Common myeloid progenitor, CD34-positive (primary cell): Measurements from ENCODE around the gene COPE.

Experiments used
- CTCF ChIA-PET: fragments of 350-600 bp; sonication (Branson Sonifier 250); formaldehyde crosslinking; loops from one replicate; lab custom pipeline; 2021; ENCODE audit warnings: antibody characterized with exemption; lab: Charles Lee
- POLR2A ChIA-PET: fragments of 350-600 bp; sonication (Branson Sonifier 250); formaldehyde crosslinking; loops from one replicate; lab custom pipeline; 2021; ENCODE audit warnings: antibody characterized with exemption; lab: Charles Lee
- DNase-seq, 3 donors: peaks; one replicate each; pipeline versions ENCODE4 v3.0.0 to v3.0.0-alpha.2; 2013
- H3K27ac ChIP-seq, 2 experiments: 1 replicate in 1 of 2; 2 replicates in 1 of 2; pipeline ENCODE4 v1.7.0; 2013; ENCODE audit warnings: inconsistent platforms in 2 of 2, low read length in 2 of 2, mild to moderate bottlenecking in 2 of 2, low read depth in 1 of 2, moderate library complexity in 1 of 2; ENCODE audit not compliant: severe bottlenecking in 2 of 2, insufficient read depth in 1 of 2, poor library complexity in 1 of 2
- H3K27me3 ChIP-seq, 5 experiments: replicated peaks in 2 of 5; 1 replicate in 3 of 5; 2 replicates in 2 of 5; pipeline versions ENCODE4 v1.6.1 to v1.7.0; 2013; ENCODE audit warnings: low read length in 4 of 5, mild to moderate bottlenecking in 2 of 5, moderate library complexity in 2 of 5, inconsistent platforms in 1 of 5; ENCODE audit not compliant: insufficient read depth in 5 of 5, control insufficient read depth in 4 of 5
- H3K36me3 ChIP-seq, 4 experiments: 1 replicate in 2 of 4; 2 replicates in 2 of 4; pipeline versions ENCODE4 v1.6.1 to v1.7.0; 2013; ENCODE audit warnings: low read length in 3 of 4, control low read depth in 1 of 4, mild to moderate bottlenecking in 1 of 4; ENCODE audit not compliant: control insufficient read depth in 4 of 4, insufficient read depth in 4 of 4
- H3K4me1 ChIP-seq, 4 experiments: 1 replicate in 3 of 4; 2 replicates in 1 of 4; pipeline versions ENCODE4 v1.6.1 to v1.7.1; 2013; ENCODE audit warnings: low read length in 3 of 4, mild to moderate bottlenecking in 3 of 4, control low read depth in 1 of 4, inconsistent platforms in 1 of 4, moderate library complexity in 1 of 4; ENCODE audit not compliant: control insufficient read depth in 4 of 4, insufficient read depth in 4 of 4; ENCODE audit errors: control extremely low read depth in 1 of 4
- H3K4me3 ChIP-seq, 7 experiments: 1 replicate in 4 of 7; 2 replicates in 3 of 7; pipeline versions ENCODE4 v1.5.1 to v1.7.0; 2013; ENCODE audit warnings: mild to moderate bottlenecking in 7 of 7, low read length in 6 of 7, moderate library complexity in 6 of 7, inconsistent platforms in 2 of 7, low read depth in 2 of 7, control low read depth in 1 of 7; ENCODE audit not compliant: insufficient read depth in 4 of 7, control insufficient read depth in 1 of 7; ENCODE audit errors: extremely low read depth in 1 of 7
- H3K9me3 ChIP-seq, 5 experiments: 1 replicate in 4 of 5; 2 replicates in 1 of 5; pipeline versions ENCODE4 v1.6.1 to v1.7.1; 2013; ENCODE audit warnings: low read length in 4 of 5, mild to moderate bottlenecking in 2 of 5, inconsistent platforms in 1 of 5, low read depth in 1 of 5, moderate library complexity in 1 of 5; ENCODE audit not compliant: control insufficient read depth in 4 of 5, insufficient read depth in 2 of 5; ENCODE audit errors: control extremely low read depth in 1 of 5
- WGBS: methylation state at CpG from one replicate; pipeline ENCODE4 v1.1.5; 2013; ENCODE audit not compliant: insufficient coverage; 5-methylcytosine and 5-hydroxymethylcytosine counted together

Gene COPE

DNA sequence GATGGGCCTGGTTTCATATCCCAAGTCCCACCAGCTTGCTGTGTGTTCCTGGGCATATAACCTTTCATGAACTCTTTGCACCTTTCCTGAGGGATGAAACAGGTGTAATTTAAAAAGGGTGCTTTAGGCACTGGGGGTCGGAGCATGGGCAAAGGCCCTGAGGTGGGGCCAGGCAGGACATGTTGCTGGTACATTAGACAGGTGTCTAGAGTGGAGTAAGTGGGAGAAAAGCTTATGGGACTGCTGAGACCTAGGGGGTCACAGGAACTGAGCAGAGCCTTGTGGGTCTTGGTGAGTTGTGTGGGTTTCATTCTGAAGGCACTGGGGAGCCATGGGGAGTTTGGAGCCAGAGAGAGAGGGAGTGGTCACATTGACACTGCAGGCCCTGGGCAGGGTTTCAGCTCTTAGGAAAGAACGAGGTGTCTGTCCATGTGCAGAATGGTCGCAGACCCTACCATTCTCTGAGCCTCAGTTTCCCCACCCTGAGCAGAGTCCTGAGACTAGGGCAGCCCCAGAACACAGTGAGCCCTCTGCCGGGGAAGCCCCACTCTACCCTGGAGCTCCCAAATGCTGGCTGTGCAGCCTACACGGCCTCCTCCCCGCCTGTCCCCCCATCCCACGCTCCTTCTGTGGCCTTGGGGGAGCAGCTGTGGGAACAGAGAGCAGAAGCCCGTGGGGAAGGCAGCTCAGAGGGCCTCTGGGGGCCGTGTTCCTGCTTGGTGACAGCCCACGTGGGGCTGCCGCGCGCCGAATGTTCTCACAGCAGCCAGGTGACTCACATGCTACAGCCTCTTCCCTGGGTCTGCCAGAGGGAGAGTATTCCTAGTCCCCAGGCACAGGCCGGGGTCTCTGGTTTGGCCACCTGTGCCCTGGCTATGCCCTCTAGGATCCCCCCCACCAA is 29.1 kb upstream of the COPE start:
- no peaks in the 10 kb centered on the region for H3K27me3 ChIP-seq
- POLR2A ChIA-PET = interaction anchor here (0.6 kb wide), 1 partner anchor 101 kb away, joined by 3 read pairs; no protein-coding TSS in a partner anchor
- WGBS = 90% methylated on average over 14 of the region's 15 CpGs
- CTCF ChIA-PET = interaction anchor here (0.5 to 1.4 kb wide), 3 partner anchors 7 to 51 kb away, joined by 3 to 6 read pairs (median 5); no protein-coding TSS in a partner anchor
- no peaks in the 10 kb centered on the region for H3K4me1 ChIP-seq
- H3K4me3 ChIP-seq = no peak overlapping the region
- no peak overlapping the region for H3K27ac ChIP-seq
- DNase-seq = no peak
- no peaks in the 10 kb centered on the region for H3K9me3 ChIP-seq
- H3K36me3 ChIP-seq = no peaks in the 10 kb centered on the region

DNA sequence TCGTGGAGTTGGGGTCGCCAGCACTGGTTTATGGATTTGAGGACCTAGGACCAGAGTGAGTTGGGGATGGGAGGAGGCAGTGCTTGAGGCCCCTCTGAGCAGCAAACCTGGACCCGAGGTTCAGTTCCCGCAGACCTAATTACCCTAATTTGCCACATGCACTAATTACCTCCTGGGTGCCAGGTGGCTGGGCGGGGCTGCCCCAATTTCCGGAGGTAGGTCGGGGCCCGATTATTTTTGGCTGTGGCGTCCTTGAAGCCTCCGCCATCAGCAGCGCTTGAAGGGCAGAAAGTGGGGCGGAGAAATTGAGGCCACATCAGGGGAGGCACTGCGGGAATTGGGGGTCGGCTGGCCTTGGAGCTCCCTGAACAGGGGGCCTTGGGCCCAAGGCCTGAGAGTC is 27.7 kb upstream of the COPE start:
- POLR2A ChIA-PET = interaction anchor here (0.7 kb wide), 2 partner anchors 10 to 113 kb away, joined by 3 to 6 read pairs; no protein-coding TSS in a partner anchor
- H3K4me3 ChIP-seq = no peak overlapping the region
- no peaks in the 10 kb centered on the region for H3K9me3 ChIP-seq
- CTCF ChIA-PET = interaction anchor here (1.4 kb wide), 1 partner anchor 9 kb away, joined by 6 read pairs; no protein-coding TSS in a partner anchor
- H3K27ac ChIP-seq = no peak overlapping the region
- no peaks in the 10 kb centered on the region for H3K4me1 ChIP-seq
- H3K27me3 ChIP-seq = peaks cover 0 to 9% (median 0%) of the 10 kb centered on the region in 5 experiments
- DNase-seq = no peak
- 86% methylated on average over 10 of the region's 14 CpGs for WGBS
- H3K36me3 ChIP-seq = no peaks in the 10 kb centered on the region

DNA sequence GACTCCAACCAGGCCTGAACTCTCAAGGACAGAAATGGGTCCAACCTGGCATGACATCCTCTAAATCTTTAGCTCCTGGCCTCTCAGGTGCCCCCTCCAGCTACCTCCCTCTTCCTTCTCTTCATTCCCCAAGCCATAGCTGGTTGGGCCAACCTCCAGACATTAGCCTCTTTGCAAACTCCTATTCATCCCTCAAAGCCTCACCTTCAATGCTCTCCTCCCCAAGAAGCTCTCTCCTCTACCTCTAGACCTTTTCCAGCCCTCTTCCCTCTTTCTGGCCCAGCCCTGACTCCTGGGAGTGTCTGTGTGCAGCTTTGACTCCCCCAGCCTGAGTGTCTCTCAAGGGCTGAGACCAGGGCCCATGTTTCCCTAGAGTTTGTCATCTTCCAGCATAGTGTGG is 27.1 kb upstream of the COPE start:
- Histone ChIP-seq H3K36me3 (no peaks in the 10 kb centered on the region), H3K4me3 (no peak overlapping the region), H3K27me3 (peaks cover 0 to 15% (median 4%) of the 10 kb centered on the region in 5 experiments), H3K27ac (no peak overlapping the region), H3K9me3 (no peaks in the 10 kb centered on the region), H3K4me1 (peaks cover 0 to 5% (median 3%) of the 10 kb centered on the region in 4 experiments)
- POLR2A ChIA-PET = no interaction called here
- DNase-seq = no peak
- CTCF ChIA-PET = no interaction called here

DNA sequence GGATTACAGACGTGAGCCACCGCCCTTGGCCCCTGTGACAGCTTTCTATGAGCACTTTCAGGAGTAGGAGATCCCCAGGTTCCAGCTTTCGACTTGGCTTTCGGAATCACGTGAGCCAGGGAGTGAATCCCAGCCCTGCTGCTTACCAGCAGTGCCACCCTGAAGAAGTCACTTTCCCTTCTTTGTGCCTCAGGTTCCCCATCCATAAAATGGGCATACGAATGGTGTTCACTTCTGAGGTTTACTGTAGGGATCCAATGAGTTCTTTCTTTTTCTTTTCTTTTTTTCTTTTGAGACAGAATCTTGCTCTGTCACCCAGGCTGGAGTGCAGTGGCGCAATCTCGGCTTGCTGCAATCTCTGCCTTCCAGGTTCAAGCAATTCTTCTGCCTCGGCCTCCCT is 26.1 kb upstream of the COPE start:
- Histone ChIP-seq H3K4me3 (no peak overlapping the region), H3K27me3 (peaks cover 0 to 21% (median 9%) of the 10 kb centered on the region in 5 experiments), H3K36me3 (no peaks in the 10 kb centered on the region), H3K4me1 (peaks cover 0 to 11% (median 10%) of the 10 kb centered on the region in 4 experiments), H3K27ac (no peak overlapping the region), H3K9me3 (no peaks in the 10 kb centered on the region)
- 89% methylated on average over 9 of the region's 9 CpGs for WGBS
- DNase-seq = no peak
- ChIA-PET CTCF (no interaction called here), POLR2A (no interaction called here)

DNA sequence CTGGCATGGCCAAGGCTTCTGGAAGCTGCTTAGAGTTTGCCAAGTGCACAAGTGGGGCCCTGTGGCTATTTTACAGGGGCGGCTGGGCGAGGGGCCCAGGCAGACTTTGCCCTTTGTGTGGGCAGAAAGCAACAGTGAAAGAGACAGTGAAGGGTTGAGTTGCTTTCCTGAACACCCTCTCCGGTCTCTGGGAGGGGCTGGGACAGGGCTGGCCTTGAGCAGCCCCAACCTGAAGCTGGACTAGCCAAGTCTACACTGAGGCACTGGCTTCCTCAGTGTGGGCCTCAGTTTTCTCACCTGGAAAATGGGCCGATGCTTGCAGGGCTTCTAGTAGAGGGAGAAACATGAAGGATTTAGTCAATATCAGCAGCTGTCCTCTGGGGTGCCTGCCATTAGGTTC is 24.3 kb upstream of the COPE start:
- ChIA-PET POLR2A (no interaction called here), CTCF (interaction anchor here (0.7 to 0.9 kb wide), 2 partner anchors 9 to 27 kb away, joined by 3 read pairs; no protein-coding TSS in a partner anchor)
- Histone ChIP-seq H3K36me3 (no peaks in the 10 kb centered on the region), H3K4me1 (peaks cover 0 to 15% (median 15%) of the 10 kb centered on the region in 4 experiments), H3K4me3 (no peak overlapping the region), H3K27me3 (peaks cover 0 to 40% (median 14%) of the 10 kb centered on the region in 5 experiments), H3K27ac (no peak overlapping the region), H3K9me3 (no peaks in the 10 kb centered on the region)
- no peak for DNase-seq
- 93% methylated on average over 4 of the region's 4 CpGs for WGBS

DNA sequence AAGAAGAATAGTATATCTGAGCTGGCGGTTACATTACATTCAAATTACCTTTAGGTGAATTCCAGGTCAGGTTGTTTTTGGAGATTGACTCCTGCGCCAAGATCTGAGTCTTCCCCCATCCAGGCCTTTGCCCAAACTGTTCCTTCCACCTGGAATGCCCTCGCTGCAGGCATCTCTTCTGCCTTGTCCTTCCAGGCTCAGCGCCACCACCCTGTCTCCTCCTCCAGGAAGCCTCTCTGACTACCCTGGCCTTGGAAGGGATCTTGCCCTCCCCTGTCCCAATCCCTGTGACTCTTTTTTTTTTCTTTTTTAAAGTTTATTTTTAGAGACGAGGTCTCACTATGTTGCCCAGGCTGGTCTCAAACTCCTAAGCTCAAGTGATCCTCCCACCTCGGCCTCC is 23.5 kb upstream of the COPE start:
- ChIA-PET POLR2A (no interaction called here), CTCF (no interaction called here)
- H3K36me3 ChIP-seq = no peaks in the 10 kb centered on the region
- no peak for DNase-seq
- peaks cover 0 to 15% (median 15%) of the 10 kb centered on the region in 4 experiments for H3K4me1 ChIP-seq
- H3K27me3 ChIP-seq = peaks cover 0 to 43% (median 14%) of the 10 kb centered on the region in 5 experiments
- no peak overlapping the region for H3K4me3 ChIP-seq
- H3K27ac ChIP-seq = no peak overlapping the region
- no peaks in the 10 kb centered on the region for H3K9me3 ChIP-seq
- 98% methylated on average over 6 of the region's 6 CpGs for WGBS
